Measurements from ENCODE around the gene BLACAT1.

DNA sequence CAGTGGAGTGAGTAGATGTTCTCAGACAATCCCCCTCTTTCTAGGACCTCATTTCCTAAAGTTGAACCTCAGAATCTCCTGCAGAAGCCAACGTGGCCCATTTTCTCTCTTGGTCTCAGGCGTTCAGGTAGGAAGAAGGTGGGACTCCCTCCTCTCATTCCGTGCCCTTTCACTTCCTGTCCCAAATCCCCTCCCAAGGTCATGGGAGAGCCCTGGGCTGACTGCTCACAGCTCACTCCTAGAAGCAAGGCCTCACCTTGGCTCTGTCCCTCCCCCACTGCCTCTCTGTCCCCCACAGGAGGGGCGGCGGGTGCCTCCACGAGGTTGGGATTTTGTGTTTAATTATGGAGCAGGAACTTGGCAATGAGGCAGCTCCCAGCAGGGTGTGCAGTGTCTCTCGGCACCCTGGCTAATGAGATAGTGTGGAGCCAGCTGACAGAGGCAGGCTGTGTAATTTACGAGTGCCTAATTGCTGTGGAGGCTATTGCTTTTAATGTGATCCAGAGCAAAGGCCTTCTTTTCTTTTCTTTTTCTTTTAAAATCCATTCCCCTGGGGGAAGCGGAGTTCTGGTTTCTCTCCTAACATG lies 39.5 kb upstream of the BLACAT1 start:
- TF ChIP-seq CTCF (IDR thresholded peaks at IDR 0.05; ENCODE audit: low read depth, low read length) = no peak
- TF ChIP-seq EZH2phosphoT487 (IDR thresholded peaks at IDR 0.05; ENCODE audit: low read depth) = no peak

All from OCI-LY3 (cell line).